HEK293T (cell line): ENCODE results near the gene SRP19.

ENCODE experiments used
- CTCF ChIA-PET: fragments of 350-600 bp; formaldehyde crosslinking; extraction: SDS; loops from one replicate; lab custom pipeline; 2021; ENCODE audit warnings: antibody characterized with exemption, inconsistent platforms; lab: Yijun Ruan, JAX
- POLR2A ChIA-PET: fragments of 350-600 bp; formaldehyde crosslinking; extraction: SDS; loops from one replicate; lab custom pipeline; 2020; ENCODE audit warnings: antibody characterized with exemption, inconsistent platforms; lab: Yijun Ruan, JAX
- DNase-seq: peaks from one replicate; pipeline ENCODE4 v3.0.0; 2012; ENCODE audit warnings: mixed read lengths; ENCODE audit errors: extremely low spot score
- ARNT ChIP-seq: fragments of 450-650 bp; IDR thresholded peaks from 2 replicates; pipeline ENCODE4 v1.6.1; 2017; ENCODE audit warnings: mild to moderate bottlenecking
- BHLHE40 ChIP-seq: fragments of 450-650 bp; IDR thresholded peaks from 2 replicates; pipeline ENCODE4 v1.6.1; 2016; ENCODE audit warnings: mild to moderate bottlenecking, moderate library complexity, borderline replicate concordance
- CTBP1 ChIP-seq: fragments of 450-650 bp; IDR thresholded peaks from 2 replicates; pipeline ENCODE4 v1.6.1; 2016; ENCODE audit warnings: borderline replicate concordance
- ELF4 ChIP-seq: fragments of 450-650 bp; IDR thresholded peaks from 2 replicates; pipeline ENCODE4 v1.6.1; 2017; ENCODE audit warnings: antibody characterized with exemption
- FOXA1 ChIP-seq: fragments of 450-650 bp; IDR thresholded peaks from 2 replicates; pipeline ENCODE4 v1.6.1; 2016; ENCODE audit warnings: mild to moderate bottlenecking
- FOXK2 ChIP-seq: fragments of 450-650 bp; IDR thresholded peaks from 2 replicates; pipeline ENCODE4 v1.6.1; 2016; ENCODE audit warnings: mild to moderate bottlenecking
- FOXM1 ChIP-seq: fragments of 450-650 bp; IDR thresholded peaks from 2 replicates; pipeline ENCODE4 v1.6.1; 2017; ENCODE audit warnings: mild to moderate bottlenecking, borderline replicate concordance
- HDGF ChIP-seq: fragments of 450-650 bp; IDR thresholded peaks from 2 replicates; pipeline ENCODE4 v1.6.1; 2017; ENCODE audit warnings: antibody characterized with exemption, borderline replicate concordance
- L3MBTL2 ChIP-seq: fragments of 450-650 bp; conservative IDR thresholded peaks from 2 replicates; pipeline ENCODE4 v1.6.1; 2016; ENCODE audit warnings: mild to moderate bottlenecking
- LEF1 ChIP-seq: fragments of 450-650 bp; IDR thresholded peaks from 2 replicates; pipeline ENCODE4 v1.6.1; 2017; ENCODE audit warnings: mild to moderate bottlenecking, borderline replicate concordance
- NFRKB ChIP-seq: fragments of 450-650 bp; IDR thresholded peaks from 2 replicates; pipeline ENCODE4 v1.6.1; 2016; ENCODE audit warnings: mild to moderate bottlenecking, moderate library complexity
- PKNOX1 ChIP-seq: fragments of 450-650 bp; IDR thresholded peaks from 2 replicates; pipeline ENCODE4 v1.6.1; 2016
- SP1 ChIP-seq: fragments of 450-650 bp; IDR thresholded peaks from 2 replicates; pipeline ENCODE4 v1.6.1; 2017
- SUZ12 ChIP-seq: fragments of 450-650 bp; IDR thresholded peaks from 2 replicates; pipeline ENCODE4 v1.6.1; 2016; ENCODE audit warnings: mild to moderate bottlenecking
- TARDBP ChIP-seq: fragments of 450-650 bp; IDR thresholded peaks from 2 replicates; pipeline ENCODE4 v1.6.1; 2016
- ZNF384 ChIP-seq: fragments of 450-650 bp; IDR thresholded peaks from 2 replicates; pipeline ENCODE4 v1.6.1; 2016

The SRP19 gene

DNA sequence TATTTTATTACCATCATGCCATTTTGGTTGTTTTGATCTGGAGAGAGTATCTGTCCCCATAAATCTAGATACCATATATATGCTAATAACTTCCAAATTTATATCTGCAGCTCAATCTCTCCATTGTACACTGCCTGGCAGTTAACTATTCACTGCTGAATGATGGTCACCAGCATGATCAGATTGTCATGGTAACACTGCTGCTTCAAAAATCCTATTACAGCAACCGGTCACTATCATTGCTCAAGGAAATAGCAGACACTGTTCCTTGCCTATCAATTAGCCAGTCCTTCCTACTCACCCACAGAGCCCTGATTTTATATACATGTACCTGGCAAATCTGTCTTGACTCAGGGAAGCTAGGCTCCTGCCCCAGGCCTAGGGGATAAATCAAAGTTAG lies 49.4 kb downstream of the SRP19 start:
- ChIA-PET CTCF (no interaction called here), POLR2A (no interaction called here)
- no peak for TF ChIP-seq SP1
- no peak for TF ChIP-seq ARNT
- TF ChIP-seq PKNOX1, result no peak
- TF ChIP-seq SUZ12, result no peak
- TF ChIP-seq HDGF, result no peak
- no peak for TF ChIP-seq TARDBP
- TF ChIP-seq NFRKB, result no peak
- no peak for TF ChIP-seq FOXM1
- TF ChIP-seq LEF1, result no peak
- no peak for TF ChIP-seq L3MBTL2
- TF ChIP-seq FOXK2, result no peak
- TF ChIP-seq CTBP1, result no peak
- no peak for TF ChIP-seq BHLHE40
- TF ChIP-seq ZNF384, result no peak
- no peak for TF ChIP-seq ELF4
- TF ChIP-seq FOXA1, result no peak

GRCh38 chr5:112914584-112914983 lies 53.5 kb downstream of the SRP19 start:
- TF ChIP-seq TARDBP, result no peak
- no peak for TF ChIP-seq NFRKB
- TF ChIP-seq SP1, result no peak
- no peak for TF ChIP-seq FOXK2
- no peak for TF ChIP-seq PKNOX1
- no peak for TF ChIP-seq SUZ12
- ChIA-PET POLR2A (interaction anchor here (1.1 kb wide), 1 partner anchor 62 kb away, joined by 5 read pairs; the partner anchor contains the start of gene DCP2), CTCF (interaction anchor here (0.5 kb wide), 1 partner anchor 170 kb away, joined by 3 read pairs; no protein-coding TSS in a partner anchor)

More for the DNA sequence above, 49.4 kb downstream of the SRP19 start:
- DNase-seq, result no peak

DNA sequence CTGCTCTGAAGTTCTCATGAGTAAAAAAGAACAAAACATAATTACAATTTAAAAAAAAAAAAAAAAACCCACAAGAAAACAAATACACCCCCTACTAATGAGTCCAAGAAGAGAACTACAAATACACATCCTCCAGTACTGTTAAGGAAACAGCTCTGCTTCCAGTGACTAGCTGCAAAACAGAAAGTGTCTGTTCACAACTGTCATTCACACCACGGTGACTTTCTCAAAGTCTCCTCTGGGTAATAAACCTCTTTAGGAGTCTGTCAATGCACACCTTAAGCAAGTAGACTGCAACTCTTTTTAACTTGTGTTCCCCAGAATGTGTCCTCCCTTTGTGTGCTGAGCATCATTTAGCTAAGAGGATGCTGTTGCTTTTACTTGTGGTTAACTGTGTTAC lies 54.7 kb downstream of the SRP19 start:
- ChIA-PET POLR2A (no interaction called here), CTCF (no interaction called here)
- DNase-seq, result no peak
- TF ChIP-seq CTBP1 (no peak), FOXA1 (no peak), HDGF (no peak), BHLHE40 (no peak), ARNT (no peak), PKNOX1 (no peak), ZNF384 (no peak), ELF4 (no peak), SP1 (no peak), FOXK2 (no peak), L3MBTL2 (no peak), NFRKB (no peak), FOXM1 (no peak), SUZ12 (no peak), LEF1 (no peak), TARDBP (no peak)

More at GRCh38 chr5:112914584-112914983, 53.5 kb downstream of the SRP19 start:
- no peak for DNase-seq

DNA sequence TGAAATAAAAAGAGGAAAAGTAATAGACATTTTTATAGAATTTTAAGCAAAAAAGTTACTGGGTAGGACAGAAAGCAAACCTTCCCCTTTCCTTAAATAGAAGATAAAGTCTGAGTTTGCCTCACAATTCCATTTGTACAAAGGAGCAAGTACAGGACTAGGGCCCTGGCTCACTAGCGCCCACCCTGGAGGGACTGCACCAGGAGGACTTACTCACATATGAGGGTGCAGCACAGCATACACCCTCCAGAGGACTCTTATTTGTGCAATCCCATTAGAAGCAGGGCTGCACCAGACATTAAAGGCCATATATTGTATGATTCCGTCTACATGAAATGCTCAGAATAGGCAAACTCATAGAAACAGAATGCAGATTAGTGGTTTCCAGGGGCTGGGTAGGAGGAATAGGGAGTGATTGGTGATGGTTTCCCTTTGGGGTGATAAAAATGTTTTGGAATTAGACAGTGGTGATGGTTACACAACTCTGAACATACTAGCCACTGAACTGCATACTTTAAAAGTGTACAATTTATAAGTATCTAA lies 56.4 kb downstream of the SRP19 start:
- ChIA-PET CTCF (no interaction called here), POLR2A (no interaction called here)
- TF ChIP-seq L3MBTL2, result no peak
- TF ChIP-seq ELF4, result no peak
- TF ChIP-seq TARDBP, result no peak
- no peak for TF ChIP-seq NFRKB
- TF ChIP-seq CTBP1, result no peak
- no peak for TF ChIP-seq SP1
- TF ChIP-seq FOXM1, result no peak
- TF ChIP-seq ZNF384, result no peak
- TF ChIP-seq SUZ12, result no peak
- no peak for TF ChIP-seq PKNOX1
- TF ChIP-seq LEF1, result no peak
- no peak for TF ChIP-seq ARNT
- no peak for TF ChIP-seq HDGF
- TF ChIP-seq BHLHE40, result no peak
- TF ChIP-seq FOXA1, result no peak
- DNase-seq, result no peak

DNA sequence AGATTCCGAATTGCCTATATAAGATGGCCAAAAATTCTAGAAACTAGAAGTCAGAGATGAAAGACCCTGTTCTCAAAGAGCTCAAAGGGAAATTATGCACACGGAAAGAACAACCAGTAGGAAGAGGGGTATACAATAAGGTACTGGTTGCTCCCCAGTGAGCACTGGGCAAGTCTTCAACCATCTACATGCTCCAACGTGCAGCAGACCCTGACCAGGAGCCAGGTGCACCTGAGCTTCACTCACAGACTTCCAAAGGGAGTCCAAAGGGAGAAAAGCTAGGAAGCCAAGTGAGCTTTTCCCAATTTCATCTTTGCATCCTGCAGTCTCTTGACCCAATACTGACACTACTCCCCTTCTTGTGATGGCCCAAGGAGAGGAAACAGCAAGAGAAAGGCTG lies 57.0 kb downstream of the SRP19 start:
- POLR2A ChIA-PET, result no interaction called here
- DNase-seq, result no peak
- CTCF ChIA-PET, result no interaction called here
- no peak for TF ChIP-seq TARDBP
- no peak for TF ChIP-seq ZNF384
- TF ChIP-seq ELF4, result no peak
- no peak for TF ChIP-seq FOXK2
- TF ChIP-seq FOXM1, result no peak
- no peak for TF ChIP-seq CTBP1
- TF ChIP-seq FOXA1, result no peak
- no peak for TF ChIP-seq NFRKB
- TF ChIP-seq L3MBTL2, result no peak
- no peak for TF ChIP-seq LEF1
- TF ChIP-seq BHLHE40, result no peak
- no peak for TF ChIP-seq SUZ12
- TF ChIP-seq HDGF, result no peak
- no peak for TF ChIP-seq PKNOX1
- no peak for TF ChIP-seq SP1
- TF ChIP-seq ARNT, result no peak
